Measurements from ENCODE around the gene ACKR1.

ACKR1 gene

GRCh38 chr1:159187647-159188374 lies 16.9 kb upstream of the ACKR1 start:
- DNase-seq (ENCODE audit: low spot score): no peak

GRCh38 chr1:159188375-159188788 lies 16.3 kb upstream of the ACKR1 start:
- peak; percentile 78 for DNase-seq (ENCODE audit: low spot score)

DNA sequence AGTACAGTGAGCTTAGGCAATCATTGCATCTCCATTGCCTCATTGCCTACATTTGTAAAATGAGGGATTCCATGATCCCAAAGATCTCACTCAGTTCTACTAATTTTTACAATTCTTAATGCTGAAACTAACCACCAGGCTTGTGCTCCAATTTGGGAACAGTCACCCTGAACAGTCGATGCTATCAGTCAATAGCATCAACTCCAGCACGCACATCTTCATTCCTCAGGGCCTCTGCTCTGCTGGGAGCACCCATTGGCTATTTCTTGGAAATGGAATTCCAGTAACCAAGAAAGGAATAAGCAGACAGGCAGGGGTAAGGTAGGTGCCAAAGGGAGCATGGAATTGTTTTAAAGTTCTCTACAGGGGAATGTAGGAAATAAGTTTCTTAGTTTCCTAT lies 14.2 kb upstream of the ACKR1 start:
- no peak for DNase-seq (ENCODE audit: low spot score)

DNA sequence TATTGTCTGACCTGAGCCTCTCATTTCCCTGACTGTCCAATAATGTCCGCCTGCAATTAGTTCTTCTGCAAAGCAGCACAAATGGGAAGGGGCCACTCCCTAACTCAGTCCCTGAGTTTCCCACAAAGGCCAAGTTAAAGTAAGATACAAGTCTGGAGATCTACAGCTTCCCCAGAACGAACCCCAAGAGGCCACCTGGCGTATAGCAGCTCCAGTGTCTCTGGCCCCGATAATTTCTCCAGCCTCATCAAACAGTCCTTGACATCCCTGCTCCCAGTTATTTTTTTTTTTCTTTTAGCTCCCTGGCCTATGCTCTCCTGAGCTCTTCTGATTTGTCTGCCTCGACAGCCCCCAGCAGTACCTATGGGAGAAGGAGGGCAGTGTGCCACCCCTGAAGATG lies 8.1 kb upstream of the ACKR1 start:
- no peak for DNase-seq (ENCODE audit: low spot score)

GRCh38 chr1:159197561-159198557 lies 6.8 kb upstream of the ACKR1 start:
- peak; percentile 82 for DNase-seq (ENCODE audit: low spot score)

DNA sequence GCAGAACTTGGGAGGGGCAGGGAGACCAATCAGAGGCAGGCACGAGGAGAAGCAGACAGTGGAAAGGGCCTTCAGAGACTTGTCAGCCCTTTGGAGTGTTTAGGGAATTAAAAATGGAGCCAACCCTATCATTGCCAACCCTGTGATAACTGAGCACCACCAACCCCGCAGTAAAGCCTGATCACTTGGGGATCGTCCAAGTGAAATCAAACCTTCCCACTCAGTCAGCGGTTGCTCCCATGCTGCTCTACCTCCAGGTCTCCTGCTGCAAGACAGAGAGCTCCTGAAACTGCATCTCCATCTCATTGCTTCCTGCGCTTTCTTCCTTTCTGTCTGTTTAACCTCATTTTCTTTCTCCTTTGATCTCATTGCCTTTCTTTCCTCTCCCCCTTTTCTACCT lies 4.8 kb upstream of the ACKR1 start:
- no peak for DNase-seq (ENCODE audit: low spot score)

DNA sequence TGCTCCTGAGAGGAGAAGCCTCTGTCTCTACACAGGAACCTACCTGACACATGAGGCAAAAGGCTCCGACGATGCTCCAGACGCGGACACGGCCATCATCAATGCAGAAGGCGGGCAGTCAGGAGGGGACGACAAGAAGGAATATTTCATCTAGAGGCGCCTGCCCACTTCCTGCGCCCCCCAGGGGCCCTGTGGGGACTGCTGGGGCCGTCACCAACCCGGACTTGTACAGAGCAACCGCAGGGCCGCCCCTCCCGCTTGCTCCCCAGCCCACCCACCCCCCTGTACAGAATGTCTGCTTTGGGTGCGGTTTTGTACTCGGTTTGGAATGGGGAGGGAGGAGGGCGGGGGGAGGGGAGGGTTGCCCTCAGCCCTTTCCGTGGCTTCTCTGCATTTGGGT lies 3.9 kb upstream of the ACKR1 start:
- no peak for DNase-seq (ENCODE audit: low spot score)

DNA sequence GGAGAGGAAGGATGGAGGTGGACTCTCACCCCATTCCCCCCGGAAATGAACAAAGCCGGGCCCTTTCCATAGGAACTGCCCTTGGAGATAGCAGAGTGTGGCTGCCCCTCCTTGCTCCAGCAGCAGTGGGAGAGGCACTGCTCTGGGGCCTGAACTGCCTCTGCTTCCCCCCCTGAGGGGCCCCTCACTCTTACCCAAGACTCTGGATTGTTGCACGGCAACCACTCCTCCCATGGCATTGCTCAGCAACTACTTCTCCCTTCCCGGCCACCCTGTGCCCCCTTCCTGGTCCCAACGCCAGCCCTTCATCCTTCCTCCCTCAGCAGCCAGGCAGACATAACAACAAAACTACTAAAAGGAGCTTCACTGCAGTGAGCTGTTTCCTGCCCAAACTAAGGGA lies 3.0 kb upstream of the ACKR1 start:
- no peak for DNase-seq (ENCODE audit: low spot score)

- DNase-seq (ENCODE audit: low spot score): no peak
Observed at GRCh38 chr1:159203610-159204009, 1.1 kb upstream of the ACKR1 start.

GRCh38 chr1:159205225-159205624 lies 550 bp downstream of the ACKR1 start:
- DNase-seq (ENCODE audit: low spot score): no peak

GRCh38 chr1:159206110-159206509 lies 1.4 kb downstream of the ACKR1 start:
- no peak for DNase-seq (ENCODE audit: low spot score)

DNA sequence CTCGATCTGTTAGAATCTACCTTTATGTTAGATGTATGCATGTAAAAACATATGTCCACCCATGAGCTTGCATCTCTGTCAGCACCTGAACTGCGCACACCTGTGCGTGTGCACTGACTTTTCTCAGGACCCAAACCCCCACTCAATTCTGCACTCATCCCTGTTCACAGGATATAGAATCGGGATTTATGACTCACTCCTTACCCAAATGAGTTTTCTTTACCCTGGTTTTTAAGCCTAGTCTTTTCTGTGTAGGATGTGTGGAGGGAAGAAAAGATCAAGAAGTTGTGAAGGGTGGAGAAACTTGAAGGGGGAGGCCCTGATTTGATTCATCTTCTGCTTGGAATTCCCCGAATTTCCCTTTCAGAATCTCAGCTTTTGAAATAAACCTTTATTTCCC lies 2.4 kb downstream of the ACKR1 start:
- DNase-seq (ENCODE audit: low spot score): no peak

DNA sequence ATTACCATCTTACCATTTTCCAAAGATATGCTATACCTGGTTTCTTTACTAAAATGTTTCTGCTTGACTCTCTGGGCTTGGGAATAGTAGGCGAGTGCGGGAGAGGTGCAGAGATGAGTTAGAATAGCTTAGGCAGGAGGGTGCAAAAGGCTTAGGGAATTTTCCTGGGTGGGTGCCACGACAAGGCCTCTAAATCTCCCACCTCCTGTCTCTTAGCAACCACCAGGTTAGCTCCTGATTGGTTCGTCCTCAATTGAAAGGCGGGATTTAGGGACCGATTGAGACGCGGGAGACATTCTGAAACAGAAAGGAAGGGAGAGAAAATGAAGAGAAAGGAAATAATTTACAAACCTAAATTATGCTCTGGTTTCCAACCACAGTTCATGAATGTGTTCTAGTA lies 3.1 kb downstream of the ACKR1 start:
- no peak for DNase-seq (ENCODE audit: low spot score)

GRCh38 chr1:159208175-159208825 lies 3.6 kb downstream of the ACKR1 start:
- DNase-seq (ENCODE audit: low spot score): no peak

GRCh38 chr1:159209061-159209460 lies 4.4 kb downstream of the ACKR1 start:
- no peak for DNase-seq (ENCODE audit: low spot score)

DNA sequence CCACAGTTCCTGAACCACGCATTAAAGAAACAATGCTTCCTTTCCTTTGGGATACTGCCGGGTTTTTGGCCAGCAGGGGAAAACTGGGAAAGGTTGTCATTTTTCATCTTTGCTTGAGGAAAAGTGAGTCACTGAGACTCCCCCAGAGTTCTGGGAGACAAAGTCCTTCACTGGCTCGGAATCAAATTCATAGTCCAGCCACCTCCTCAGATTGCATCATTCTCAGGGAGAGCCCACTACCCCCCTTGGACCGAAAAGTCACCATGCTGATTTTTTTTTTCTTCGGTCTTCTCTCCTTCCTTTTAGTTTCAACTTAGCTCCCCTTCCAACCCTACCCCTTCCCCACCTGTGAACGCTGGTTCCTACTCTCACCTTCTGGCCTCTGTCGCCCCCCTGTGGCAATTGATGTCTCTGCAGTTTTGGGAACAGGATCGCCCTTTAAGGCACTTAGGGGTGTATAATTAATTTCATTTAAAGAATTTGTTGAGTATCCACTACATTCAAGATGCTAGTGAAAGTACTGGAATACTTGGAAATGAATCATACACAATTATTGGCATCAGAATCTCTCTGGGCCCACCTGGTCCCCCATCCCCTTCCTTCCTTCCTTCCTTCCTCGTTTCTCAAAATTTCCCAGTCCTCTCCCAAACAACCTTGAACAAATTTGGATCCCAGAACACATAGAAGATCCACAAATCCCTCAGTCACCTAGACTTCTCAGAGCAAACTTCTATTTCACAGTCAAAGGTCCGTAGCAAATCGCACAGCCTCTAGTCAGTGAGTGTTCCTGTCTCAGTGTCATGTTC lies 6.9 kb downstream of the ACKR1 start:
- no peak for DNase-seq (ENCODE audit: low spot score)

- no peak for DNase-seq (ENCODE audit: low spot score)
Observed at GRCh38 chr1:159212596-159212995, 7.9 kb downstream of the ACKR1 start.

DNA sequence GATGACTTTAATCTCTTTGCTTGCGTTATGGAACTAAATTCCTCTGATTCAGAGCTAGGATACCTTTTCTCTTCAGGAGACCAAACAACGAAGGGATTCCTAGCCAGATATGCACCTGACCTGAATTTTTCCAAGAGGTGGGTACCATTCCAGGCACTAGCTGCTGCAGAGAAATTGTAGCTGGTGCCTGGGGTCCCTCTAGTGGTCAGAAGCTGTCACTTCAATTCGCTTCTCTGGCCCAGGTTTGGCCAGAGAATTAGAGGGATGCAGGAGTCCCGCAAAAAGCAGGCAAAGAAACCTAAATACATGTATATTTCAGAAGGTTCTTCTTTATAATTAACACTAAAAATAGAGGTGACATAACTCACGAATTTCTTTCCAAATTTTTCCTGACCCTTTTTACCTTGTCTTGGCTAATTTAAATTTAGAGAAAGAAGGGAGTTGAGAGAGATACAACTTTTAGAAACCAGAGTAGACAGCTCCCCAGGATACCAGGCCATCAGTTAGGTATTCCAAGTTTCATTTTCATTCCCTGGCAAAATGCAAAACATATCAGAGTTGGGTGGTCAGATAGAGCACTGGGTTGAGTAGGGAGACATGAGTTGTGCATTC lies 9.6 kb downstream of the ACKR1 start:
- DNase-seq (ENCODE audit: low spot score): peak; percentile 73

DNA sequence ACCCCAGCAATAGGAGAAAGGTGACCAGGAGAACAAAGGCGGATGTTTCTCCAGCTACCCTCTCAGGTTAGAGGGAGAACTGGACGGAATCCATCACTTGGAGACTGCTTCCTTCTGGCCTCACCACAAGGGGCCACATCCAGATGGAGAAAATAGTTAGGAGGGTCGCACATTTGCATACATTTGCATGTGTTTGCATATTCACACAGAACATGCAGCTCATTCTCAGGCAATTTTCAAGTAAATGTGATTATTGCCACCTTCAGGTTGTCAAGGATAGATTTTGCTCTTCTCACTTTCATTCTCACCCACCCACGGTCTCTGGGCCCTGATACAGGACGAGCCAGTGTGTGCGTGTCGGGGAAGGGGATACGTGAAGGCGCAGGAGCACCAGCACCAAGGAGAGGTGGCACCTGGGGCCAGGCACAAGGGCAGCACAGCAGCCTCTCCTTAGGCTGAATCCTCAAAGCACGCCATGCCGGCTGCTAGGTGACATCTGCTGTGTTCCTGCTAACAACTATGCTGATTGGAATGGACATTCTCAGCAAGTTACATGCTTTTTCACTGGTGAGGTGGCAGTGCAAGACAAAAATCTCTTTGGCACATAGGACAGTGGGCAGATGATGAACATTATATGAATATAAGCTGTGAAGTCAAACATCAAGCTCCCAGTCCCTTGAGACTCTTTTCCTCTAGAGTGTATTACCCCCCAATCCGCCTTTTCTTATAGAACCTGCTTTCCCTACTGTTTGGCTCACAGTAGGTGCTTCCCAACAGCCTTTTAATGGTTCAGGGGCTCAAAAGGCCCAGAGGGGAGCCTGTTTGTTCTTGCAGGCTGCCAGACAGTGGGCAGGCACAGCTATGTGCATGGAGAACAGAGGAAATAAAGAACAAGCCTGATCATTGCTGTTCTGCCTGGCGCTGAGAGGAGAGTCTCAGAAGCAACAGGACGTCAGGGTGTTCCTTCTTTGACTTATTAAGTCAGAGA lies 14.3 kb downstream of the ACKR1 start:
- DNase-seq (ENCODE audit: low spot score): no peak
